ENCODE results near the gene CNTNAP2. TPM values are rescaled to one million over a fixed set of nuclear protein-coding genes. Genes with fewer than 3 reads are reported as not detected.

Gene CNTNAP2
- total RNA-seq, 2 experiments from 2014 or later = 0.28 TPM; not detected in 1

- no TSS peak for BruUV-seq (replicated peaks)
- no peaks in the 10 kb centered on the region for H3K36me3 ChIP-seq (ENCODE audit: insufficient read depth, low read length)
- H3K79me2 ChIP-seq (ENCODE audit: insufficient read depth, low read depth, low read length) = no peaks in the 10 kb centered on the region
- ChIA-PET POLR2A (no interaction called here), CTCF (ENCODE audit: unreplicated experiment) (no interaction called here)
- H3K4me2 ChIP-seq (ENCODE audit: low read length) = no peak overlapping the region
- H3K4me1 ChIP-seq (ENCODE audit: insufficient read depth, low read length, poor library complexity, severe bottlenecking) = no peaks in the 10 kb centered on the region
- DNase-seq (ENCODE audit: low spot score) = no peak
- H4K20me1 ChIP-seq (ENCODE audit: insufficient read depth, low read length) = no peaks in the 10 kb centered on the region
- intact Hi-C loops (cut with micrococcal nuclease; ENCODE audit: unreplicated experiment) = no loop called here
- no peaks in the 10 kb centered on the region for H3K9me2 ChIP-seq (ENCODE audit: insufficient read depth, low read length)
- H3K27ac ChIP-seq (ENCODE audit: low read depth, low read length, poor library complexity, severe bottlenecking) = no peak overlapping the region
- H3K4me3 ChIP-seq (ENCODE audit: low read depth, low read length, poor library complexity, severe bottlenecking) = no peak overlapping the region
- no peak overlapping the region for H2AFZ ChIP-seq (ENCODE audit: low read length)
- no peak for TF ChIP-seq EZH2phosphoT487 (IDR thresholded peaks at IDR 0.05; ENCODE audit: borderline replicate concordance, low read depth, low read length)
- TF ChIP-seq CTCF (conservative IDR thresholded peaks at IDR 0.05; ENCODE audit: low read length) = no peak
- no peaks in the 10 kb centered on the region for H3K9me3 ChIP-seq (ENCODE audit: low read length)
Measured at GRCh38 chr7:147833557-147833956, 1717.0 kb downstream of the CNTNAP2 start.

- Histone ChIP-seq H2AFZ (ENCODE audit: low read length) (no peak overlapping the region), H3K4me2 (ENCODE audit: low read length) (no peak overlapping the region), H3K36me3 (ENCODE audit: insufficient read depth, low read length) (no peaks in the 10 kb centered on the region), H3K4me1 (ENCODE audit: insufficient read depth, low read length, poor library complexity, severe bottlenecking) (no peaks in the 10 kb centered on the region), H4K20me1 (ENCODE audit: insufficient read depth, low read length) (no peaks in the 10 kb centered on the region), H3K27ac (ENCODE audit: low read depth, low read length, poor library complexity, severe bottlenecking) (no peak overlapping the region), H3K9me2 (ENCODE audit: insufficient read depth, low read length) (no peaks in the 10 kb centered on the region), H3K4me3 (ENCODE audit: low read depth, low read length, poor library complexity, severe bottlenecking) (no peak overlapping the region), H3K9me3 (ENCODE audit: low read length) (no peaks in the 10 kb centered on the region), H3K79me2 (ENCODE audit: insufficient read depth, low read depth, low read length) (no peaks in the 10 kb centered on the region)
- ChIA-PET POLR2A (no interaction called here), CTCF (ENCODE audit: unreplicated experiment) (no interaction called here)
- intact Hi-C loops (cut with micrococcal nuclease; ENCODE audit: unreplicated experiment) = no loop called here
- no TSS peak for BruUV-seq (replicated peaks)
- TF ChIP-seq CTCF (conservative IDR thresholded peaks at IDR 0.05; ENCODE audit: low read length) (no peak), EZH2phosphoT487 (IDR thresholded peaks at IDR 0.05; ENCODE audit: borderline replicate concordance, low read depth, low read length) (no peak)
- DNase-seq (ENCODE audit: low spot score) = no peak
Measured at GRCh38 chr7:147833970-147834369, 1717.4 kb downstream of the CNTNAP2 start.

GRCh38 chr7:147852833-147853232 is 1736.2 kb downstream of the CNTNAP2 start:
- Histone ChIP-seq H3K36me3 (ENCODE audit: insufficient read depth, low read length) (no peaks in the 10 kb centered on the region), H4K20me1 (ENCODE audit: insufficient read depth, low read length) (no peaks in the 10 kb centered on the region), H3K27ac (ENCODE audit: low read depth, low read length, poor library complexity, severe bottlenecking) (no peak overlapping the region), H2AFZ (ENCODE audit: low read length) (no peak overlapping the region), H3K4me1 (ENCODE audit: insufficient read depth, low read length, poor library complexity, severe bottlenecking) (no peaks in the 10 kb centered on the region), H3K79me2 (ENCODE audit: insufficient read depth, low read depth, low read length) (no peaks in the 10 kb centered on the region), H3K4me3 (ENCODE audit: low read depth, low read length, poor library complexity, severe bottlenecking) (no peak overlapping the region), H3K4me2 (ENCODE audit: low read length) (no peak overlapping the region), H3K9me3 (ENCODE audit: low read length) (no peaks in the 10 kb centered on the region), H3K9me2 (ENCODE audit: insufficient read depth, low read length) (no peaks in the 10 kb centered on the region)
- ChIA-PET CTCF (ENCODE audit: unreplicated experiment) (no interaction called here), POLR2A (no interaction called here)
- no peak for DNase-seq (ENCODE audit: low spot score)
- TF ChIP-seq CTCF (conservative IDR thresholded peaks at IDR 0.05; ENCODE audit: low read length) (no peak), EZH2phosphoT487 (IDR thresholded peaks at IDR 0.05; ENCODE audit: borderline replicate concordance, low read depth, low read length) (no peak)
- intact Hi-C loops (cut with micrococcal nuclease; ENCODE audit: unreplicated experiment) = no loop called here
- BruUV-seq (replicated peaks) = no TSS peak
